ENCODE data around the gene SBF2.

SBF2 gene

GRCh38 chr11:10064828-10065227 lies 229.2 kb downstream of the SBF2 start:
- no peaks in the 10 kb centered on the region for H3K79me2 ChIP-seq (ENCODE audit: control insufficient read depth, low read length)
- no peaks in the 10 kb centered on the region for H3K4me1 ChIP-seq (ENCODE audit: control insufficient read depth, low read length)

GRCh38 chr11:10058356-10058755 lies 235.7 kb downstream of the SBF2 start:
- Histone ChIP-seq H4K20me1 (ENCODE audit: control insufficient read depth, insufficient read depth, low read depth, low read length) (no peaks in the 10 kb centered on the region), H3K4me2 (ENCODE audit: low read length) (no peak overlapping the region), H3K9me3 (ENCODE audit: control insufficient read depth, insufficient read depth, low read length) (no peaks in the 10 kb centered on the region), H3K4me1 (ENCODE audit: control insufficient read depth, low read length) (no peaks in the 10 kb centered on the region), H3F3A (ENCODE audit: control insufficient read depth, insufficient read depth) (no peaks in the 10 kb centered on the region), H3K79me2 (ENCODE audit: control insufficient read depth, low read length) (no peaks in the 10 kb centered on the region), H3K36me3 (ENCODE audit: control insufficient read depth, low read length) (no peaks in the 10 kb centered on the region), H3K4me3 (ENCODE audit: low read length) (no peak overlapping the region), H3K9me2 (replicated peaks; ENCODE audit: control insufficient read depth, low read length) (no peaks in the 10 kb centered on the region), H3K27me3 (ENCODE audit: control insufficient read depth, low read length) (no peaks in the 10 kb centered on the region), H3K27ac (ENCODE audit: low read depth, low read length) (no peak overlapping the region)
- TF ChIP-seq EZH2phosphoT487 (IDR thresholded peaks at IDR 0.05; ENCODE audit: borderline replicate concordance, low read length) (no peak), CTCF (IDR thresholded peaks at IDR 0.05; ENCODE audit: low read depth, low read length, poor library complexity, severe bottlenecking) (no peak)

More at GRCh38 chr11:10064828-10065227, 229.2 kb downstream of the SBF2 start:
- TF ChIP-seq EZH2phosphoT487 (IDR thresholded peaks at IDR 0.05; ENCODE audit: borderline replicate concordance, low read length) (no peak), CTCF (IDR thresholded peaks at IDR 0.05; ENCODE audit: low read depth, low read length, poor library complexity, severe bottlenecking) (no peak)
- no peaks in the 10 kb centered on the region for H4K20me1 ChIP-seq (ENCODE audit: control insufficient read depth, insufficient read depth, low read depth, low read length)
- H3K27me3 ChIP-seq (ENCODE audit: control insufficient read depth, low read length) = 0 out of 2 replicates have a peak, but pooled peaks cover 3% of the 10 kb centered on the region
- H3K9me3 ChIP-seq (ENCODE audit: control insufficient read depth, insufficient read depth, low read length) = no peaks in the 10 kb centered on the region
- no peak overlapping the region for H3K27ac ChIP-seq (ENCODE audit: low read depth, low read length)
- no peaks in the 10 kb centered on the region for H3K9me2 ChIP-seq (replicated peaks; ENCODE audit: control insufficient read depth, low read length)
- H3K4me3 ChIP-seq (ENCODE audit: low read length) = no peak overlapping the region
- H3K4me2 ChIP-seq (ENCODE audit: low read length) = no peak overlapping the region
- no peaks in the 10 kb centered on the region for H3K36me3 ChIP-seq (ENCODE audit: control insufficient read depth, low read length)
- H3F3A ChIP-seq (ENCODE audit: control insufficient read depth, insufficient read depth) = no peaks in the 10 kb centered on the region

- Histone ChIP-seq H3K4me2 (ENCODE audit: low read length) (no peak overlapping the region), H3K79me2 (ENCODE audit: control insufficient read depth, low read length) (no peaks in the 10 kb centered on the region), H3K27me3 (ENCODE audit: control insufficient read depth, low read length) (no peaks in the 10 kb centered on the region), H4K20me1 (ENCODE audit: control insufficient read depth, insufficient read depth, low read depth, low read length) (no peaks in the 10 kb centered on the region), H3F3A (ENCODE audit: control insufficient read depth, insufficient read depth) (no peaks in the 10 kb centered on the region), H3K4me1 (ENCODE audit: control insufficient read depth, low read length) (no peaks in the 10 kb centered on the region), H3K36me3 (ENCODE audit: control insufficient read depth, low read length) (no peaks in the 10 kb centered on the region), H3K9me3 (ENCODE audit: control insufficient read depth, insufficient read depth, low read length) (no peaks in the 10 kb centered on the region), H3K4me3 (ENCODE audit: low read length) (no peak overlapping the region), H3K9me2 (replicated peaks; ENCODE audit: control insufficient read depth, low read length) (no peaks in the 10 kb centered on the region), H3K27ac (ENCODE audit: low read depth, low read length) (no peak overlapping the region)
- TF ChIP-seq CTCF (IDR thresholded peaks at IDR 0.05; ENCODE audit: low read depth, low read length, poor library complexity, severe bottlenecking) (no peak), EZH2phosphoT487 (IDR thresholded peaks at IDR 0.05; ENCODE audit: borderline replicate concordance, low read length) (no peak)
Observed at GRCh38 chr11:10051868-10052586, 242.0 kb downstream of the SBF2 start.
